HG03066 (cell line): ENCODE data around the gene PRSS1.
"Not testable (repeated sequence)": the region's sequence is repeated elsewhere in the genome, so short reads cannot be mapped to it uniquely, and the experiment has no call there.

ENCODE experiments used
- ATAC-seq: cut with Tn5 transposase; IDR thresholded peaks from one replicate; pipeline ENCODE4 v1.9.1; 2021; ENCODE audit warnings: low read depth; ENCODE audit not compliant: unreplicated experiment

The PRSS1 gene

GRCh38 chr7:142772051-142772450 lies 22.8 kb downstream of the PRSS1 start:
- no peak for ATAC-seq

DNA sequence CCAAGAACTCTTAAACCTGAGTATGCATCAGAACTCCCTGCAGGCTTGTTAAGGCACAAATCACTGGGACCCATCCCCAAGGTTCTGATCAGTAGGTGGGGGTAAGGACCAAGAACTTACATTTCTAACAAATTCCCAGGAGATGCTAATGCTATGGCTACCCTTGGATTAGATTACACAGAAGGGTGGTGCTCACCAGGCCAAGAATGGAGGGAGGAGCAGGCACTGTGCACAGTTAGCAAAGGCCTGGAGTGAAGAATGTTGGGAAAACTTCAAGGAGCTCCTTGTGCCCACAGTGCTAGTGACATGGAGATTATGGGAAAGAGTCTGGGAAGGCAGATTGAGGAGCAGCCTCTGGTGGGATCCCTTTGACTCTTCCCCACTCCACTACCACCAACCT lies 23.4 kb downstream of the PRSS1 start:
- ATAC-seq = no peak

DNA sequence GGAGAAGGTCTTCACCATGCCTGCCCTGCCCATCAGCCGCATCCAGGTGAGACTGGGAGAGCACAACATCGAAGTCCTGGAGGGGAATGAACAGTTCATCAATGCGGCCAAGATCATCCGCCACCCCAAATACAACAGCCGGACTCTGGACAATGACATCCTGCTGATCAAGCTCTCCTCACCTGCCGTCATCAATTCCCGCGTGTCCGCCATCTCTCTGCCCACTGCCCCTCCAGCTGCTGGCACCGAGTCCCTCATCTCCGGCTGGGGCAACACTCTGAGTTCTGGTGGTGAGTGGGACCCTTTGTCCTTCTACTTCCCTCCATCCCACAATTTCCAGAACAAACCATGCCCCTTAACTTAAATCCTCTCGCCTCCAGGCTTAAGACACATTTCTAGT lies 24.0 kb downstream of the PRSS1 start:
- no peak for ATAC-seq

- no peak for ATAC-seq
These were observed 24.9 kb downstream of the PRSS1 start for GRCh38 chr7:142773937-142774744.

DNA sequence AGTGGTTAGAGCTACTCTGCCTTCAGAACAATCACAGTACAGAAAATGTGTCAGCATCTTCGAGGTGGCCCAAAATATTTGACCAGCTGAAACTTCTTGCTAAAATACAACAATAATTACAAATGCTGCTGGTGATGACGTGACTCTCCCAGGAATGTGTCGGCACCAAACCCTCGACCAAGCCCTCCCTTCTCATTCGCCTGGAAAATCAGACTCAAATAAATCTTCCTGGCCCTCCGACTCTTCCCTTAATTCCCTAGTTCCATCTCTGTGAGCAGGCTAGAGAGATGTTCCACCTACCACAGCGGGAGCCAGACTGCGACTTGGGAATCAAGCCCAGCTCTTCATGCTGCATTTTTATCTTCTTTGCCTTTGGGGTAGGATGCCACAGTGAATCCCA lies 25.6 kb downstream of the PRSS1 start:
- no peak for ATAC-seq

DNA sequence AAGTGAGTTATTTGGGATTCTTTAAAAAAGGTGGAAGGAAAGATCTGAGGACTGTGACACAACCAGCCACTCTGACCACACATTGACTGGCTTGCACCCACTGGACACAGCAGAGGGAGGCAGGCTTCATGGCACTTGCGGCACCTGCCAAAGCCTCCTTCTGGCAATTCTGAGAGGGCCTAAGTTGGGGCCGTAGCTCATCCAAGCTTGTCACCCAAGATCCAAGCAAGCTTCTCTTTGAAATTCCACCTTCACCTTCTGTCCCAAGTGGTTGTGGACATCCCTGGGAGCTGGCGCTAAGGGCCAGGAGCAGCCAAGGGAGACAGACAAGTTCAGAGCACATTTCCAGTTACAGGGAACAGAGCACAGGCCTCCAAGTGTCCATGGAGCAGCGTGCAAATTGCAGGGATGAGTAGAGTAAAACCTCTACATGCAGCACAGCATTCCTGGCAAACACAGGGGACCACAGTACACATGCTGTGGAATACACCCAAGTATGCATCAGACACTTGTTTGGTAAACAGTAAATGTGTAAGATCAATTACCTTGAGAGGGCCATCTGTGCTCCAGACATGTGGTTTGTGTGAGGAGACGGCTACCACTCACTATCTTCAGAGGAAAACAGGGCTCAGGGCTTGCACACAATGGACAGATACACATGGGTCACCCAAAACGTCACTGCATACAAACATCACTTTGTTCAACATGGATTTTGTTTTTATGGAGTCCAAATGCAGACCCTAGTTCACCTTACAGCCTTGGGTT lies 26.3 kb downstream of the PRSS1 start:
- ATAC-seq = not testable (repeated sequence)

DNA sequence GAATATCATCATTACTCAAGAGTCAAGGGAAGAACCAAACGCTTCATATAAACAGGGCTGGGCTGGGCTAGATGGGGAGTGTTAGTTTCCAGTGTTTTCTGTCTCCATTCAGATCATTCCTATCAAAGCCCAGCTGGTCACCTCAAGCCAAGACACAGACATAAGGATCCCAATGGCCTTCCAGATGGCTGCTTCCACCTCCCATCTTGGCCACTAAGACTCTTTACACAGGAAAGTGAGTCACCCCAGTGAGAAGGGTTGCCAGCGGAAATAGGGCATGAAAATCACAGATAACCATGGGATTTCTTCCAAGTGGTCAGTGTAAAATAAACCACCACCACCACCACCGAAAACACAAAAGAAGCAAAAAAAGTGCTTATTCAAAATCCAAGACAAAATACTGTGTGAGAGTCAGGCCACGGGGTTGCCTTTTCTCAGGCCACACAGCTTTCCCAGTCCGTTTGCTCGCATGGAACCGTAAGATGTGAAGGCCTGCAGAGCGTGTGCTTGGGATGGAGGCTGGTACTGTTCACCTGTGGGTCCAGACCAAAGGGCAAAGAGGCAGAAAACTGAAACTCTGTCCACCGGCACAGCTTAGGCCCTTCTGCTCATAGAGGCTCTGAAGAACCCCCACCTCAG lies 27.1 kb downstream of the PRSS1 start:
- no peak for ATAC-seq

- ATAC-seq = not testable (repeated sequence)
These were observed 27.6 kb downstream of the PRSS1 start for GRCh38 chr7:142776845-142777225.

GRCh38 chr7:142777318-142777717 lies 28.0 kb downstream of the PRSS1 start:
- ATAC-seq = no peak

DNA sequence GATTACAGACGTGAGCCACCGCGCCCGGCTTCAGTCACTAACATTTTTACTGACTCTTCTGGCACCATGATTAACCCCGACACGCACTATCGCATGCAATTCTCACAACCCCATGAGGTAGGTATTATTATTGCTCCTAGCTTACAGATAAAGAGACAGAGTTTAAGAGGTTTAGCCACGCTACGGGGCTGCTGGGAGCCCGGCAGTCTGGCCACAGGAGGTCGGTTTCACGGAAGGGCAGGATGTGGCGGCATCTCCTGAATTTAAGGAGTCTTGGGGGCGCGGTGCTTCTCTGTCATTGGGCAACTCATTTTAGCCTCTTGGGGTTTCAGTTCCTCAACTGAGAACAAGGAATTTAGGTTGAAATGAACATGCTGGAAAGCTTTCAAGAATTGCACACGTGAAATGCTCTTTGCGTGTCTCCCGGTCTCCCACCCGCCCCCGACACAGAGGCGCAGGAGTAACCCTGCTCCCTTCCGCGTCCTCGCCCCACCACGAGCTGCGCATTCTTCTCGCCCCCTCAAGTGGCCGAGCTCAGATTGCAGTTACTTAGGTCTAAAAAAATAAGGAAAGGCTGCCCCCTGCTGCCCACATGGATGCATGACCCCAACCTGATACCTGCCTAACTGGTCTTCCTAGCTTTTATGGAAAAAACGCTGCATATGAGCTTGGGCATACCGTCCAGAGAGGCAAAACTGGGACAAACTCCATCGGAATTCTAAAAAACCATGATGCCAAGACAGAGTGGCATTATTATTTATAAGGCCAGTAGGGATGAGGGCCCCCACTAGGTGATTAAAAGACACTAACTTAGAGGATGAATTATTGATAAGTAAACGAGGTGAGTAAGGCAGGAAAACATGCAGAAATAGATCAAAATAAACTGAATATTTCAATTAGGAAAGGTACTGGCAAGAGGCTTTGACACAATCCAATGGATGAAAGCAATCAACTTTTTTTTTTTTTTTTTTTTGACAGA lies 33.9 kb downstream of the PRSS1 start:
- ATAC-seq = peak; percentile 93

DNA sequence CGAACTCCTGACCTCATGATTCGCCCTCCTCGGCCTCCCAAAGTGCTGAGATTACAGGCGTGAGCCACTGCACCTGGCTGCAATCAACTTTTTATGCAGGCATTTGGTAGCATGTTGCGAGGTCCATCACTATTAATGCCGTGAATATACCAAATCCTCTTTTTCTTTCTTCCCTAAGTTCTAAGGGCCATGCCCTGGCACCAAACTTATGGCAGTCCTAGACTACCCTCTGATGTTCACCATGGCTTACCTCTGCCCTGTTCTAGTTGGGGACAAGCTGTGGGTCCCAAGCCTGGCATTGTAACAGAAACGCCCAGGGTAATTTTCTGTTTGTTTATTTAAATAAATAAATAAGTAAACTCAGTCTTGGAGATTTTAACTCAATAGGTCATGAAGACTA lies 34.8 kb downstream of the PRSS1 start:
- ATAC-seq = no peak

DNA sequence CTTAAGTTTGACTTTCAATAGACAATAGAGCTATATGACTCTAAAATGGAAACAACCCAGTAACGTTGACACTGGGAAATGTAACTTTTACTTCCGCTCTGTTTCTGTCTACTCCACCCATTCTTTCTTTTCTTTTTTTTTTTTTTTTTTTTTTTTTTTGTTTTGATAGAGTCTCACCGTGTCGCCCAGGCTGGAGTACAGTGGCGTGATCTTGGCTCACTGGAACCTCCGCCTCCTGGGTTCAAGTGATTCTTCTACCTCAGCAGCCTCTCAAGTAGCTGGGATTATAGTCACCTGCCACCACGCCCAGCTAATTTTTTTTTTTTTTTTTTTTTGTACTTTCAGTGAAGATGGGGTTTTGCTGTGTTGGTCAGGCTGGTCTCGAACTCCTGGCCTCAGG lies 35.4 kb downstream of the PRSS1 start:
- ATAC-seq = no peak

- no peak for ATAC-seq
These were observed 36.6 kb downstream of the PRSS1 start for GRCh38 chr7:142785841-142786250.

DNA sequence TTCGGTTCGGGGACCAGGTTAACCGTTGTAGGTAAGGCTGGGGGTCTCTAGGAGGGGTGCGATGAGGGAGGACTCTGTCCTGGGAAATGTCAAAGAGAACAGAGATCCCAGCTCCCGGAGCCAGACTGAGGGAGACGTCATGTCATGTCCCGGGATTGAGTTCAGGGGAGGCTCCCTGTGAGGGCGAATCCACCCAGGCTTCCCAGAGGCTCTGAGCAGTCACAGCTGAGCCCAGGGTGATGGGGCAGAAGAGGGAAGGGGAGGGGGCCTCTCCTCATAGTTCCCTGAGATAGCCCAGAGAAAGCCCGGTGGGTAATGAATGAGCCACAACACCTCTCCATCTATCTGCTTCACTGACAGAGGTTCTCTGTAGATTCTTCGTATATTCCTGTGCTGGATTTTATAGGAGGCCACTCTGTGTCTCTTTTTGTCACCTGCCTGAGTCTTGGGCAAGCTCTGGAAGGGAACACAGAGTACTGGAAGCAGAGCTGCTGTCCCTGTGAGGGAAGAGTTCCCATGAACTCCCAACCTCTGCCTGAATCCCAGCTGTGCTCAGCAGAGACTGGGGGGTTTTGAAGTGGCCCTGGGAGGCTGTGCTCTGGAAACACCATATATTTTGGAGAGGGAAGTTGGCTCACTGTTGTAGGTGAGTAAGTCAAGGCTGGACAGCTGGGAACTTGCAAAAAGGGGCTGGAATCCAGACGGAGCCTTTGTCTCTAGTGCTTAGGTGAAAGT lies 37.9 kb downstream of the PRSS1 start:
- no peak for ATAC-seq

GRCh38 chr7:142787783-142788182 lies 38.5 kb downstream of the PRSS1 start:
- ATAC-seq = no peak

DNA sequence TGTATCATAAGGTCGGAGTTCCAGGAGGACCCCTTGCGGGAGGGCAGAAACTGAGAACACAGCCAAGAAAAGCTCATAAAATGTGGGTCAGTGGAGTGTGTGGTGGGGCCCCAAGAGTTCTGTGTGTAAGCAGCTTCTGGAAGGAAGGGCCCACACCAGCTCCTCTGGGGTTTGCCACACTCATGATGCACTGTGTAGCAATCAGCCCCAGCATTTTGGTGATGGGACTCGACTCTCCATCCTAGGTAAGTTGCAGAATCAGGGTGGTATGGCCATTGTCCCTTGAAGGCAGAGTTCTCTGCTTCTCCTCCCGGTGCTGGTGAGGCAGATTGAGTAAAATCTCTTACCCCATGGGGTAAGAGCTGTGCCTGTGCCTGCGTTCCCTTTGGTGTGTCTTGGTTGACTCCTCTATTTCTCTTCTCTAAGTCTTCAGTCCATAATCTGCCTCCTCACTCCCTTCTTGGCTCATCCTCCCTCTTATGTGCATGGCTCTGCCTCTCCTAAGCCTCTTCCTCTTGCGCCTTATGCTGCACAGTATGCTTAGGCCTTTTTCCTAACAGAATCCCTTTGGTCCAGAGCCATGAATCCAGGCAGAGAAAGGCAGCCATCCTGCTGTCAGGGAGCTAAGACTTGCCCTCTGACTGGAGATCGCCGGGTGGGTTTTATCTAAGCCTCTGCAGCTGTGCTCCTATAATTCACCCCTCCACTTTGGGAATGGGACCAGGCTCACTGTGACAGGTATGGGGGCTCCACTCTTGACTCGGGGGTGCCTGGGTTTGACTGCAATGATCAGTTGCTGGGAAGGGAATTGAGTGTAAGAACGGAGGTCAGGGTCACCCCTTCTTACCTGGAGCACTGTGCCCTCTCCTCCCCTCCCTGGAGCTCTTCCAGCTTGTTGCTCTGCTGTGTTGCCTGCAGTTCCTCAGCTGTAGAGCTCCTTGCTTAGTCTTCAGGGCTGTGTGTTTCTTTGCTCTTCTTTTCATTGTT lies 39.3 kb downstream of the PRSS1 start:
- no peak for ATAC-seq

DNA sequence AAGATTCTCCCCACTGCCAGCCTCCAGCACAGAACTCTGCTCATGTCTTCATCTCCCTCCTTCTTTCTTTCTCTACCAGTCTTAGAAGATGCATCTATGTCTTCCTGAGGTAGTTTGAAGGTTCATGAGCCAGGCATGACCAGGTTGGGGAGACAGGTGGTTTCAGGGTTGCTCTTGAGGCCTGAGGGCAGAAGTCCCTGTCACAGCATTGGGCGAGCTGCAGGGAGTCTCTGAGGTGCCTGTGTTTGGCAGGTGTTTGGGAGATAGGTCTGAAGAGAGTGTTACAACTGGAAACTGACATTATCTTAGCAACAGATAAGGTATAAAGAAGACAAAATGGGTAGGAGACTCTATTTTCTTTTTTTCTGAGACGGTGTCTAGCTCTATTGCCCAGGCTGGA lies 40.2 kb downstream of the PRSS1 start:
- no peak for ATAC-seq

GRCh38 chr7:142790056-142790455 lies 40.8 kb downstream of the PRSS1 start:
- no peak for ATAC-seq

- ATAC-seq = no peak
These were observed 41.3 kb downstream of the PRSS1 start for GRCh38 chr7:142790555-142790954.
